ENCODE results near the gene SRSF2.
"Not testable (repeated sequence)": the region's sequence is repeated elsewhere in the genome, so short reads cannot be mapped to it uniquely, and the experiment has no call there.

- not testable (repeated sequence) for TF ChIP-seq CTCF, POLR2A (IDR thresholded peaks at IDR 0.05)
Measured at GRCh38 chr17:76712321-76712720, 24.8 kb downstream of the SRSF2 start.

Measured in body of pancreas (tissue), 4 donors.